Measurements from ENCODE around the gene AFF3. TPM values are rescaled to one million over a fixed set of nuclear protein-coding genes. Genes with fewer than 3 reads are reported as not detected.

Gene AFF3
- total and polyA plus RNA-seq, 3 donors from 2014 or later, result 18.0 to 34.4 (median 27.1) TPM

DNA sequence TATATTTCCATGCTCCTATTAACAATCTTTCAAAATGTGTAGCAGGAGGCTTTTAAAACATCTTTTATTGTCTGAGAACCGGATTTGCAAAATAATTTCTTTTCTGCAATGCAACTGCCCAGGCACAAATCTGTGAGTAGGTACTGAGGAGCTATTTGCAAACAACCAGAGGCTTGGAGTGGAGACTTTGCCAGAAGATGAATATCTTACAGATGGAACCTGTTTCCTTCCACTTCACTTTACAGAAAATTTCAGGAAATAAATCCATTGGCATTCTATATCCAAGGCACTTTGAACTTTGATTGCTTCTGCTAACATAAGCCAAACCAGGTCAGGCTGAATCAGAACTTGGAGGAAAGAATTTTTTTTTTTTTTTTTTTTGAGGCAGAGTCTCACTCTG is 415.2 kb downstream of the AFF3 start:
- DNase-seq, result no peak
- H3K36me3 ChIP-seq (ENCODE audit: low read depth, missing control alignments), result no peaks in the 10 kb centered on the region
- H3K27ac ChIP-seq, result no peak overlapping the region
- no peaks in the 10 kb centered on the region for H3K9me3 ChIP-seq
- no peak overlapping the region for H3K4me3 ChIP-seq
- no peaks in the 10 kb centered on the region for H3K4me1 ChIP-seq
- no peak for TF ChIP-seq POLR2A (IDR thresholded peaks at IDR 0.05)
- TF ChIP-seq, protein P1, sequence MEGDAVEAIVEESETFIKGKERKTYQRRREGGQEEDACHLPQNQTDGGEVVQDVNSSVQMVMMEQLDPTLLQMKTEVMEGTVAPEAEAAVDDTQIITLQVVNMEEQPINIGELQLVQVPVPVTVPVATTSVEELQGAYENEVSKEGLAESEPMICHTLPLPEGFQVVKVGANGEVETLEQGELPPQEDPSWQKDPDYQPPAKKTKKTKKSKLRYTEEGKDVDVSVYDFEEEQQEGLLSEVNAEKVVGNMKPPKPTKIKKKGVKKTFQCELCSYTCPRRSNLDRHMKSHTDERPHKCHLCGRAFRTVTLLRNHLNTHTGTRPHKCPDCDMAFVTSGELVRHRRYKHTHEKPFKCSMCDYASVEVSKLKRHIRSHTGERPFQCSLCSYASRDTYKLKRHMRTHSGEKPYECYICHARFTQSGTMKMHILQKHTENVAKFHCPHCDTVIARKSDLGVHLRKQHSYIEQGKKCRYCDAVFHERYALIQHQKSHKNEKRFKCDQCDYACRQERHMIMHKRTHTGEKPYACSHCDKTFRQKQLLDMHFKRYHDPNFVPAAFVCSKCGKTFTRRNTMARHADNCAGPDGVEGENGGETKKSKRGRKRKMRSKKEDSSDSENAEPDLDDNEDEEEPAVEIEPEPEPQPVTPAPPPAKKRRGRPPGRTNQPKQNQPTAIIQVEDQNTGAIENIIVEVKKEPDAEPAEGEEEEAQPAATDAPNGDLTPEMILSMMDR (IDR thresholded peaks at IDR 0.05), result no peak
- intact Hi-C loops (cut with DNase I; ENCODE audit: low total_unique reads), result no loop called here
- H3K27me3 ChIP-seq, result no peaks in the 10 kb centered on the region
- 45 to 65% methylated on average over 1 of the region's 1 CpG for WGBS, 2 donors

DNA sequence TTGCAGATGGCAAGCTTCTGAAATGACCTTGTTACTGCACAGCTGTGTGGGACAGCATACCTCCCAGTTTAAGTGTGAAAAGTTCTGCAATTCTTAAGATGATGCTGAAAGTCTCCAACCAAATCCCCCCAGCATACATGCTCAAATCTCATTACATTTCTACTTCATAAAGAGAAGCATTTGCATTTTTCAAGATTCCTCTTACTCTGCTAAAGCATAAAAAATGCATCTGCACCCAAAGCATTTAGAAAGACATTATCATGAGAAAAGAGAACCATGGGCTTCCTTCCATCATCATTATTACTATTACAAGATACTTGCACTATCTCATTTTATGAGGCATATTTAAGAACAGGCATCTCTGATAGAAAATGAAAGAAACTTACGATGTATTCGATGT is 415.7 kb downstream of the AFF3 start:
- Histone ChIP-seq H3K9me3 (no peaks in the 10 kb centered on the region), H3K27me3 (no peaks in the 10 kb centered on the region), H3K27ac (no peak overlapping the region), H3K4me1 (no peaks in the 10 kb centered on the region), H3K4me3 (no peak overlapping the region), H3K36me3 (ENCODE audit: low read depth, missing control alignments) (no peaks in the 10 kb centered on the region)
- no peak for TF ChIP-seq POLR2A (IDR thresholded peaks at IDR 0.05)
- TF ChIP-seq, protein P1 (IDR thresholded peaks at IDR 0.05), result no peak
- 42 to 52% methylated on average over 2 of the region's 2 CpGs for WGBS, 2 donors
- DNase-seq, result no peak
- intact Hi-C loops (cut with DNase I; ENCODE audit: low total_unique reads), result no loop called here

DNA sequence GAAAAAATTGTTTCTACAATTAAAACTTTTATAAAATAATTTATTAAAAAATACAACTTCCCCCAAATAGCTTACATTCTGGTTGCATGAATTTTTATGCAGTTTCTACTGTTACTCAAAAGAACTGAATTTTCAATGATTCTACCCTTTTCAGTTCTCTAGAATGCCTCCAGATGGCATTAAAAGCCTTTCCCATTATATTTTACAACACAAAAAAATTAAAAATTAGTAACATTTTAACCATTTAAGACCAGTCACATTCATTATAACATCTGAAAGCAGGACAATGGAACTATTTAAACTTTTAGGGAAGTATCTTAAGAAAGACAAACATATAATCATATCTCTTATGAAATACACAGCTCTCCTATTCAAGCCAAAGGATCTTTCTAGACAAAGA is 416.6 kb downstream of the AFF3 start:
- Histone ChIP-seq H3K4me3 (no peak overlapping the region), H3K27me3 (no peaks in the 10 kb centered on the region), H3K4me1 (no peaks in the 10 kb centered on the region), H3K9me3 (no peaks in the 10 kb centered on the region), H3K27ac (no peak overlapping the region), H3K36me3 (ENCODE audit: low read depth, missing control alignments) (no peaks in the 10 kb centered on the region)
- intact Hi-C loops (cut with DNase I; ENCODE audit: low total_unique reads), result no loop called here
- no peak for TF ChIP-seq POLR2A (IDR thresholded peaks at IDR 0.05)
- TF ChIP-seq, protein P1 (IDR thresholded peaks at IDR 0.05), result peak in 2 of 3 experiments; percentile 3 to 18
- no peak for DNase-seq

DNA sequence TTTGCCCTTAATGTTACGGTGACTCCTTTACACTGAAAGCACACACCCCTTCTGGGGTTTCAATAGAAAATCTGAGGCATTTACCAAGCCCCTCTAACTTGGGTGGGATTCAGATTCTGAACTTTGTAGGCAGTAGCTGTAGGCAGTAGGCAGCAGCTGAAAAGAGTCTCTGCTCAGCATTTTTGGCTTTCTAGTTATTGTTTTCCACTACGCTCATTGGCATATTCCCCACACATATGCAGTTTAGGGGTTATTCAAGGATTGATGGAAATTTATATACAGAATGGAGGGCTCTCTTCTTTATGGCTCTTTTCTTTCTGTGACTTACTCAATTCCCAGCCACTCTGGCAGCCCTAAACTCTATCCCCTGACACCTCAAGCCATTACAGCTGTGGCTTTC is 419.9 kb downstream of the AFF3 start:
- WGBS, 2 donors, result 96 to 97% methylated on average over 2 of the region's 2 CpGs
- Histone ChIP-seq H3K27me3 (no peaks in the 10 kb centered on the region), H3K4me3 (no peak overlapping the region), H3K36me3 (ENCODE audit: low read depth, missing control alignments) (no peaks in the 10 kb centered on the region), H3K4me1 (no peaks in the 10 kb centered on the region), H3K27ac (no peak overlapping the region), H3K9me3 (no peaks in the 10 kb centered on the region)
- DNase-seq, result no peak
- intact Hi-C loops (cut with DNase I; ENCODE audit: low total_unique reads), result no loop called here
- TF ChIP-seq, protein P1 (IDR thresholded peaks at IDR 0.05), result no peak
- TF ChIP-seq POLR2A (IDR thresholded peaks at IDR 0.05), result no peak

DNA sequence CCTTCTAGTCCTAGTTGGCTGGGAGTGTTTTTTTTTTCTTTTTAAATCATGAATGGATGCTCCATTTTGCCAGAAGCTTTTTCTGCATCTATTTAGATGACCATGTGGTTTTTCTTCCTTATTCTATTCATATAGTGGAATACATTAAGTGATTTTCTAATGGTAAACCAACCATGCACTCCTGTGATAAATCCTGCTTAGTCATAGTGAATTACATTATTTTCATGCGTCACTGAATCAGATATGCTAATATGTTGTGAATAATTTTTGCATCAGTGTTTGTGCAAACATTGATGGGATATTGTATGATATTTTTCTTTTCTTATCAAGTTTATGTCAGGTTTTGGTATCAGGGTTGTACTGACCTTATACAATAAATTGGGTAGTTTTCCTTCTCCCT is 423.3 kb downstream of the AFF3 start:
- no peak overlapping the region for H3K4me3 ChIP-seq
- no peaks in the 10 kb centered on the region for H3K27me3 ChIP-seq
- intact Hi-C loops (cut with DNase I; ENCODE audit: low total_unique reads), result no loop called here
- H3K27ac ChIP-seq, result no peak overlapping the region
- WGBS, 2 donors, result 88 to 100% methylated on average over 1 of the region's 1 CpG
- H3K36me3 ChIP-seq (ENCODE audit: low read depth, missing control alignments), result no peaks in the 10 kb centered on the region
- no peak for TF ChIP-seq POLR2A (IDR thresholded peaks at IDR 0.05)
- TF ChIP-seq, protein P1 (IDR thresholded peaks at IDR 0.05), result no peak
- no peaks in the 10 kb centered on the region for H3K4me1 ChIP-seq
- no peak for DNase-seq
- no peaks in the 10 kb centered on the region for H3K9me3 ChIP-seq
